Left lung (tissue), 10 donors: ENCODE measurements around the gene DCUN1D2. TPM values are rescaled to one million over a fixed set of nuclear protein-coding genes. Genes with fewer than 3 reads are reported as not detected.
A peak's percentile ranks its signal among the peaks of the same experiment; 100 is the strongest.

ENCODE experiments used
- ATAC-seq: fragments of 200-7000 bp; cut with Tn5 transposase; one replicate; pipeline ENCODE4 v1.9.1; 2020; ENCODE audit warnings: moderate library complexity
- DNase-seq, 4 donors: peaks; one replicate each; pipeline ENCODE4 v3.0.0-alpha.2; 2013 to 2020
- H3K27ac ChIP-seq, 2 donors: fragments of 200-600 bp; sonication (generic) in 1 of 2; one replicate each; pipeline versions ENCODE4 v1.5.0 to v1.8.0; 2020 to 2021
- H3K27me3 ChIP-seq, 2 donors: fragments of 200-600 bp; sonication (generic) in 1 of 2; one replicate each; pipeline versions ENCODE4 v1.5.0 to v1.8.0; 2020 to 2021
- H3K36me3 ChIP-seq, 2 donors: fragments of 200-600 bp; sonication (generic) in 1 of 2; one replicate each; pipeline versions ENCODE4 v1.5.0 to v1.8.0; 2020 to 2021
- H3K4me1 ChIP-seq, 2 donors: fragments of 200-600 bp; one replicate each; pipeline ENCODE4 v1.8.0; 2021
- H3K4me3 ChIP-seq, 2 donors: fragments of 200-600 bp; sonication (generic) in 1 of 2; one replicate each; pipeline versions ENCODE4 v1.5.0 to v1.8.0; 2020 to 2021; ENCODE audit warnings: mild to moderate bottlenecking in 1 of 2
- H3K9me3 ChIP-seq, 2 donors: fragments of 200-600 bp; sonication (generic) in 1 of 2; one replicate each; pipeline versions ENCODE4 v1.5.0 to v1.8.0; 2020 to 2021
- CTCF ChIP-seq, 2 donors: fragments of 200-600 bp; sonication (generic) in 1 of 2; IDR thresholded peaks; one replicate each; pipeline versions ENCODE4 v1.5.0 to v1.8.0; 2021; ENCODE audit warnings: antibody characterized with exemption in 2 of 2
- intact Hi-C, 2 donors: fragments of 100-400 bp; cut with DNase I; formaldehyde crosslinking; loops; one replicate each; pipeline versions ENCODE4 v1.11.2 to v1.14.2; 2022
- polyA plus RNA-seq, 6 donors: library from polyadenylated mRNA; unstranded; fragments of 120-200 nt; gene quantifications; one replicate each; pipeline ENCODE4 v1.2.1, GENCODE V29; 2013; ENCODE audit not compliant: insufficient read length in 6 of 6
- total RNA-seq, 2 donors: library from RNA; stranded (reverse); fragmentation: NEBNext Ultra II Directional; extraction: Animal tissue kit (Norgen Biotek cat#: 25700); gene quantifications; one replicate each; pipeline ENCODE4 v1.2.1, GENCODE V29; 2021
- donor health status: DM: no; HTN: yes; CAD: no.
- donor health status: DM: no; HTN: no; CAD: no.

DCUN1D2 gene
- total and polyA plus RNA-seq, 8 donors = 10.3 to 26.3 (median 19.2) TPM

- intact Hi-C loops = no loop called here
- H3K9me3 ChIP-seq = no peaks in the 10 kb centered on the region
- no peak overlapping the region for H3K27ac ChIP-seq
- TF ChIP-seq CTCF (IDR thresholded peaks at IDR 0.05) = no peak
- H3K36me3 ChIP-seq = no peaks in the 10 kb centered on the region
- peaks cover 0 to 4% of the 10 kb centered on the region in 2 donors for H3K4me1 ChIP-seq
- no peak overlapping the region for H3K4me3 ChIP-seq
- peaks cover 0 to 26% of the 10 kb centered on the region in 2 donors for H3K27me3 ChIP-seq
- DNase-seq = peak in 1 of 4 donors; percentile 47
- ATAC-seq = no peak
Measured at GRCh38 chr13:113415032-113415431, 75.5 kb downstream of the DCUN1D2 start.

- peak in 1 of 4 donors; percentile 41 for DNase-seq
- H3K27ac ChIP-seq = no peak overlapping the region
- H3K36me3 ChIP-seq = no peaks in the 10 kb centered on the region
- H3K4me3 ChIP-seq = no peak overlapping the region
- no peak for ATAC-seq
- no peak for TF ChIP-seq CTCF (IDR thresholded peaks at IDR 0.05)
- H3K4me1 ChIP-seq = peaks cover 0 to 6% of the 10 kb centered on the region in 2 donors
- no peaks in the 10 kb centered on the region for H3K9me3 ChIP-seq
- intact Hi-C loops = no loop called here
- H3K27me3 ChIP-seq = peaks cover 0 to 30% of the 10 kb centered on the region in 2 donors
Measured at GRCh38 chr13:113414335-113414734, 76.2 kb downstream of the DCUN1D2 start.

- Histone ChIP-seq H3K4me3 (no peak overlapping the region), H3K9me3 (no peaks in the 10 kb centered on the region), H3K36me3 (no peaks in the 10 kb centered on the region), H3K4me1 (peaks cover 0 to 6% of the 10 kb centered on the region in 2 donors), H3K27me3 (peaks cover 0 to 34% of the 10 kb centered on the region in 2 donors), H3K27ac (no peak overlapping the region)
- ATAC-seq (peak; percentile 22), DNase-seq (peak in 1 of 4 donors; percentile 54)
- intact Hi-C loops = no loop called here
- no peak for TF ChIP-seq CTCF (IDR thresholded peaks at IDR 0.05)
Measured at GRCh38 chr13:113413898-113414282, 76.6 kb downstream of the DCUN1D2 start.

GRCh38 chr13:113413178-113413897 lies 77.2 kb downstream of the DCUN1D2 start:
- DNase-seq = peak in 1 of 4 donors; percentile 62
- Histone ChIP-seq H3K27ac (no peak overlapping the region), H3K4me3 (no peak overlapping the region), H3K27me3 (peaks cover 0 to 40% of the 10 kb centered on the region in 2 donors), H3K4me1 (peaks cover 0 to 6% of the 10 kb centered on the region in 2 donors), H3K36me3 (no peaks in the 10 kb centered on the region), H3K9me3 (no peaks in the 10 kb centered on the region)
- ATAC-seq = no peak
- TF ChIP-seq CTCF (IDR thresholded peaks at IDR 0.05) = no peak
- intact Hi-C loops = no loop called here

GRCh38 chr13:113412440-113412839 lies 78.1 kb downstream of the DCUN1D2 start:
- intact Hi-C loops = no loop called here
- Histone ChIP-seq H3K4me3 (no peak overlapping the region), H3K27me3 (peaks cover 0 to 48% of the 10 kb centered on the region in 2 donors), H3K9me3 (no peaks in the 10 kb centered on the region), H3K36me3 (no peaks in the 10 kb centered on the region), H3K4me1 (peaks cover 0 to 6% of the 10 kb centered on the region in 2 donors), H3K27ac (no peak overlapping the region)
- no peak for ATAC-seq
- peak in 1 of 4 donors; percentile 60 for DNase-seq
- no peak for TF ChIP-seq CTCF (IDR thresholded peaks at IDR 0.05)
